GM12873 (cell line): ENCODE measurements around the gene ABCF1.

Experiments used
- CTCF ChIP-seq: IDR thresholded peaks from 2 replicates; pipeline ENCODE4 v1.5.1; 2012; ENCODE audit warnings: low read depth, mild to moderate bottlenecking, moderate library complexity, low read length, control low read depth; ENCODE audit not compliant: insufficient read depth; ENCODE audit errors: missing control alignments

ABCF1 gene

GRCh38 chr6:30611856-30612194 is 40.6 kb downstream of the ABCF1 start:
- TF ChIP-seq CTCF: no peak

- no peak for TF ChIP-seq CTCF
These were observed 41.0 kb downstream of the ABCF1 start for GRCh38 chr6:30612213-30612612.

GRCh38 chr6:30612687-30613248 is 41.5 kb downstream of the ABCF1 start:
- TF ChIP-seq CTCF: no peak

- TF ChIP-seq CTCF: no peak
These were observed 42.2 kb downstream of the ABCF1 start for GRCh38 chr6:30613251-30614043.

GRCh38 chr6:30614044-30614842 is 43.0 kb downstream of the ABCF1 start:
- TF ChIP-seq CTCF: no peak

- TF ChIP-seq CTCF: no peak
These were observed 43.6 kb downstream of the ABCF1 start for GRCh38 chr6:30614843-30615218.
